Kidney epithelial cell (primary cell): ENCODE data around the gene NR1I3. TPM values are rescaled to one million over a fixed set of nuclear protein-coding genes. Genes with fewer than 3 reads are reported as not detected.

Experiments used
- DNase-seq: peaks from one replicate; pipeline ENCODE4 v3.0.0-alpha.2; 2010; ENCODE audit warnings: low read depth
- H3K27me3 ChIP-seq: 2 replicates; pipeline ENCODE4 v1.6.0; 2011; ENCODE audit warnings: low read length; ENCODE audit not compliant: control insufficient read depth, insufficient read depth
- H3K36me3 ChIP-seq: 2 replicates; pipeline ENCODE4 v1.5.1; 2011; ENCODE audit warnings: low read length; ENCODE audit not compliant: control insufficient read depth, insufficient read depth
- H3K4me3 ChIP-seq: 2 replicates; pipeline ENCODE4 v1.5.1; 2011; ENCODE audit warnings: low read depth, mild to moderate bottlenecking, control low read depth, low read length
- CTCF ChIP-seq: IDR thresholded peaks from 2 replicates; pipeline ENCODE4 v1.5.1; 2011; ENCODE audit warnings: mild to moderate bottlenecking, moderate library complexity, low read length, control low read depth, inconsistent platforms; ENCODE audit not compliant: insufficient read depth, poor library complexity, severe bottlenecking
- total RNA-seq: library from RNA; depleted of rRNA; stranded (reverse); fragments of >200 nt; gene quantifications from 2 replicates; pipeline ENCODE4 v1.2.3, GENCODE V29; 2015

The NR1I3 gene
- total RNA-seq, 1 donor from 2014 or later, result not detected

GRCh38 chr1:161182214-161182613 is 55.8 kb downstream of the NR1I3 start:
- H3K27me3 ChIP-seq, result no peaks in the 10 kb centered on the region
- H3K36me3 ChIP-seq, result no peaks in the 10 kb centered on the region
- H3K4me3 ChIP-seq, result no peak overlapping the region
- DNase-seq, result no peak
- no peak for TF ChIP-seq CTCF

- no peaks in the 10 kb centered on the region for H3K36me3 ChIP-seq
- H3K27me3 ChIP-seq, result no peaks in the 10 kb centered on the region
- no peak for DNase-seq
- no peak overlapping the region for H3K4me3 ChIP-seq
- no peak for TF ChIP-seq CTCF
Measured at GRCh38 chr1:161180639-161181038, 57.4 kb downstream of the NR1I3 start.

GRCh38 chr1:161179698-161180097 is 58.3 kb downstream of the NR1I3 start:
- DNase-seq, result no peak
- H3K4me3 ChIP-seq, result no peak overlapping the region
- no peak for TF ChIP-seq CTCF
- no peaks in the 10 kb centered on the region for H3K27me3 ChIP-seq
- no peaks in the 10 kb centered on the region for H3K36me3 ChIP-seq

Other genes starting within 250 kb of the NR1I3 start
- 81.7 and 87.0 TPM in 2 replicates for gene F11R, start 217.1 kb downstream of the NR1I3 start, total RNA-seq
- gene TSTD1, start 199.2 kb downstream of the NR1I3 start, total RNA-seq, result 112 and 116 TPM in 2 replicates
- 45.9 and 55.7 TPM in 2 replicates for gene USF1, start 192.2 kb downstream of the NR1I3 start, total RNA-seq
- gene ARHGAP30, start 168.3 kb downstream of the NR1I3 start, total RNA-seq, result 0.07 and 0.42 TPM in 2 replicates
- 13.1 and 13.6 TPM in 2 replicates for gene NECTIN4, start 148.6 kb downstream of the NR1I3 start, total RNA-seq
- 2.9 and 3.1 TPM in 2 replicates for gene KLHDC9, start 139.8 kb downstream of the NR1I3 start, total RNA-seq
- 98.4 and 132 TPM in 2 replicates for gene PFDN2, start 120.2 kb downstream of the NR1I3 start, total RNA-seq
- gene NIT1, start 120.1 kb downstream of the NR1I3 start, total RNA-seq, result 28.7 and 35.8 TPM in 2 replicates
- 29.3 and 42.1 TPM in 2 replicates for gene DEDD, start 105.5 kb downstream of the NR1I3 start, total RNA-seq
- gene UFC1, start 84.2 kb downstream of the NR1I3 start, total RNA-seq, result 59.6 and 85.0 TPM in 2 replicates
- gene USP21, start 78.7 kb downstream of the NR1I3 start, total RNA-seq, result 10.5 and 12.6 TPM in 2 replicates
- gene PPOX, start 71.8 kb downstream of the NR1I3 start, total RNA-seq, result 20.4 and 28.3 TPM in 2 replicates
- 39.4 and 45.7 TPM in 2 replicates for gene B4GALT3, start 60.7 kb downstream of the NR1I3 start, total RNA-seq
- 0.21 and 0.33 TPM in 2 replicates for gene ADAMTS4, start 39.1 kb downstream of the NR1I3 start, total RNA-seq
- gene NDUFS2, start 35.8 kb downstream of the NR1I3 start, total RNA-seq, result 92.4 and 96.9 TPM in 2 replicates
- gene FCER1G, start 22.9 kb downstream of the NR1I3 start, total RNA-seq, result not detected in 2 replicates
- gene APOA2, start 14.6 kb downstream of the NR1I3 start, total RNA-seq, result not detected in 2 replicates
- 6.2 and 8.0 TPM in 2 replicates for gene TOMM40L, start 12.1 kb downstream of the NR1I3 start, total RNA-seq
- gene PCP4L1, start 20.5 kb upstream of the NR1I3 start, total RNA-seq, result not detected in 2 replicates
- 0.14 and 0.54 TPM in 2 replicates for gene MPZ, start 71.8 kb upstream of the NR1I3 start, total RNA-seq
- gene SDHC, start 76.2 kb upstream of the NR1I3 start, total RNA-seq, result 42.8 and 47.0 TPM in 2 replicates
- gene CFAP126, start 129.7 kb upstream of the NR1I3 start, total RNA-seq, result not detected in 2 replicates